HG03064 (cell line): ENCODE results near the gene RNF125.
"Not testable (repeated sequence)": the region's sequence is repeated elsewhere in the genome, so short reads cannot be mapped to it uniquely, and the experiment has no call there.

Experiments
- ATAC-seq: cut with Tn5 transposase; IDR thresholded peaks from one replicate; pipeline ENCODE4 v1.9.1; 2021; ENCODE audit warnings: low read depth; ENCODE audit not compliant: unreplicated experiment

The RNF125 gene

DNA sequence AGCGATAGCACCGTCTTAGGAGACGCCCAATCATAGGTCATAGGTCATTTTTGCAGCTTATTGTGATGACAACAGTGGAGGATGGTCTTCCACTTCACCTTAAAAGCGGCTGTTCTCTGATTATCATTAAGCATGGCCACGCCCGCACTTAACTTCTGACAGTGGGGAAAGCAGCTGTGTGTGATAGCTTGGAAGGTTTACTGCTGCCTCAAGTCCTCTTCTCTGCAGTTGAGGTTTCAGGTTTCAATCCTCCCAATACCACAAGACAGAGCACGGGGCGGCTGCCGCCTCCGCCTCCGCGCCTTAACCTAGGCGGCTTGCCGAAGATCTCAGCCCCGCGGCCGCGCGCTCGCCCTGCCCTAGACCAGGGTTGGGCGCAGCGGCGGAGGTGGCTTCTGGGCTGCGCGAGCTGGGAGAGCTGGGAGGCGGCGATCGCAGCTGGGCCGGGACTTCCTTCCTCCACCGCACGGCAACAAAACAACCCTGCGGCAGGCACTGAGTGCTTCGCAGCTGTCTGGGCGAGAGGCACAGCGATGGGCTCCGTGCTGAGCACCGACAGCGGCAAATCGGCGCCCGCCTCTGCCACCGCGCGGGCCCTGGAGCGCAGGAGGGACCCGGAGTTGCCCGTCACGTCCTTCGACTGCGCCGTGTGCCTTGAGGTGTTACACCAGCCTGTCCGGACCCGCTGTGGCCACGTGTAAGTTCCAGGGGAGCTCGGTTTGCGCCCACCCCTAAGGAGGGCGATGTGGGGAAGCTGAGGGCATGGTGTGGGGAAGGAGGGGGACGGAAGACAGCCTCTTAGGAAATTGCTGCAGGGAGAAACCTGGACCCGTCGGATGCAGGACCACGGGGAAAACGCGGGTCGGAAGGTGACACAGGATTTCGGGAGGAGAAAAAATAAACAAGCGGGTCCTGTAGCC, at the start of gene RNF125:
Gene RNF125, plus strand, starts transcription at position 495 of the 920 bp plus-strand sequence. Its CDS starts 39 bp downstream, at position 534.
- ATAC-seq: peak; percentile 83

DNA sequence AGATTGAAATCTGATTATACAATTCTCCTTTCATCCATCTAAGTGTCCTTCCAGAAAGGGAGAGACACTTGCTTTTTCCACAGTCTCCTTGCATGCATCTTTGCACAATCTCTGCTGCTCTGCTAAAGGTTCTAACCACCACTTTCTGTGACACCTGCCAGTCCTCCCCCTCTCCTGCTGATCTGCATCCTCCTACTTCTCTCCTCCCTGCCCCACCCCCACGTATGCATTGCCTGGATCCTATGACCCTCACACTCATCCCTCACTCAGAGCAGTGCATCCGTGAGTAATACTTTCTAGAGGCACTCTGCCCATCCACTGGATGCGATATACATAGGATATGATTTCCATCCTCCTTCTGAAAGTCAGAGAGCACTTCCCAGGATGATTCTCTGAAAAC, 48.0 kb upstream of the RNF125 start:
- ATAC-seq: no peak

DNA sequence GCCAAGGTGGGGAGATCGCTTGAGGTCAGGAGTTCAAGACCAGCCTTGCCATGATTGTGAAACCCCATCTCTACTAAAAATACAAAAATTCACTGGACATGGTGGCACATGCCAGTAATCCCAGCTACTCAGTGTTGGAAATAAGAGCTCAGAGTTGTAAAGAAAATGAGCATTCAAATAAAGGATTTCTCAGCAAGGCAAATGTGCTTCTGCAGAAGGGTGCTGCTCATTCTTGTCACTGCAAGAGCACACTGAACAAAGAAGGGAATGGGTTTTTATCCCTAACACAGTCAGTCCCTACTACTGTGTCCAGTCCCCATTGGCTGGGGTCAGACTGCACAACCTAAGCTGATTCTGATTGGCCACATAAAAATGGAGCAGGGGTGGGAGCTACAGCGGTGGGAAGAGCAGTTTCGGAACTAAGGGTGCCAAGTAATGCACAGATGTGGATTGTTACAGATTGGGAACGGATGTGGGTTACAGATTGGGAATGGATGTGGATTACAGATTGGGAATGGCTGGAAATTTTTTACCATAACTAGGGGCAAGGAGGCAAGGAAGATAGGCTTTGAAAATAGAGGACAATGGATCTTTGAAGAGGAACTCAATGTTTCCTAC, 44.6 kb upstream of the RNF125 start:
- no peak for ATAC-seq

DNA sequence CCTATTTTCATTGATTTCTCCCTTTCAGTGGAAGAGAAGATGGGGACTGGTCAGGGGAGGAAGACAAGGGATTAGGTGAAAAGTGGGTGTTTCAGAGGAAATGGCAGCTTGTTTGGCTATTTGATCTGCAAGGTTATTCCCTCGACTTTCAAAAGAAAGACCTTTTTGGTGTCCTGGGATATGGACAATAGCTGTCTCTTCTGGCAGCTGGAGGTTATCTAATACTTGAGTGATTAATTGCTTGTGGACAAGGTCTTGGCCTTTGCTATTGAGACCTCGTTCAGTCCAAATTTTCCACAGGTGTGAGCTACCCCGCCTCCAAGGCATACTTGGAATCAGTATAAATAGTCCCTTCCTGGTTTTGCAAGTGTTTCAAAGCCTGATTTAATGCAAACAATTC, 42.4 kb upstream of the RNF125 start:
- ATAC-seq: no peak

DNA sequence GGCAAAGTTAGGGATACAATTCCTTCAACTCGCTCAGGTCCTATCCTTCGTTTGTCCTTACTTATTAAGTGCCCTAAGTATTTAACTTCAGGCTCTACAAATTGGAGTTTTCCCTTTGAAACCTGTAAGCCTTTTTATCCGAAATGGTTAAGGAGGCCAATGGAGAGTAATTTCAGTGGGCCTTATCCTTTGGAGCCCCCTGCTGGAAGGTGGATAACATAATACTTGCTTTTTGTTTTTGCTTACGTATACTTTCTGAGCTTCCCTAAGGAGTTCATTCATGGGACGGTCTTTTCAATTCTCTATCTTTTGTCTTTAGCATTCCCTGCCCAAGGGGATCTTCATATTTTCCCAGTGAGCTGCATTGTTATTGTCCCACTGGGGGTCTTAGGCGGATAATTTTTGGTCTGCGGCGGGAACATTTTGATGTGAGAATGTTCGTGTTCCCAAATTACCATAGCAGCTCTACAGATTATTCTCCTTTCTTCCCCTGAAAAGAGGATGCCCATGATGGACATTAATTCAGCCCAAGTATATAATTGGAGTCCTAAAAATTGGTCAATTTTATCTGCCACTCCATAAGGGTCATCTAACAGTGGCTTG, 41.3 kb upstream of the RNF125 start:
- no peak for ATAC-seq

DNA sequence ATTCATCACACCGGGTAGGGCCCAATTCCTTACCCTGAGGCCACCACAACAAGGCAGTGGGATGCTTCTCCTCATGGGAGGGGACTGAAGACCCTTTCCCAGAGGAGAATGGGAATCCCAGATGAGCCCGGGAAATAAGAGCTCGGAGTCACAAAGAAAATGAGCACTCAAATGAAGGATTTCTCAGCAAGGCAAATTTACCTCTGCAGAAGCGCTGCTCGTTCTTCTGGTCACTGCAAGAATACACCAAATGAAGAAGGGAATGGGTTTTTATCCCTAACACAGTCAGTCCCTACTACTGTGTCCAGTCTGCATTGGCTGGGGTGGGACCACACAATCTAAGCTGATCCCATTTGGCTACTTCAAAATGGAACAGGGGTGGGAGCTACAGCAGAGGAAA, 40.0 kb upstream of the RNF125 start:
- no peak for ATAC-seq

DNA sequence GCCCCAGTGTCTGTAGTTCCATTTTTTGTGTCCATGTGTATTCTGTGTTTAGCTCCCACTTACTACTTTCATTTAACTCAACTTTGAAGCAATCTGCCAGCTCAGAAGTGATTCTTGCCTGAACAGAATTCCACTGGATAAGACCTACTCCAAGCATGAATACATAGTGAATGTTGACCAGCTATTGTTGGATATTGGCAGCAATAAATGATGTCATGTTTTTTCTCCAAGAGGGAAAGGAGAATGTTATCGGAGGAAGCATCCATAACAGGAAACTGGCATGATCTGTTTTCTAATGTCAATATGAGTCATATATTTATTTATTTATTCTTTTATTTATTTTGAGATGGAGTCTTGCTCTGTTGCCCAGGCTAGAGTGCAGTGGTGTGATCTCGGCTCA, 38.9 kb upstream of the RNF125 start:
- no peak for ATAC-seq

DNA sequence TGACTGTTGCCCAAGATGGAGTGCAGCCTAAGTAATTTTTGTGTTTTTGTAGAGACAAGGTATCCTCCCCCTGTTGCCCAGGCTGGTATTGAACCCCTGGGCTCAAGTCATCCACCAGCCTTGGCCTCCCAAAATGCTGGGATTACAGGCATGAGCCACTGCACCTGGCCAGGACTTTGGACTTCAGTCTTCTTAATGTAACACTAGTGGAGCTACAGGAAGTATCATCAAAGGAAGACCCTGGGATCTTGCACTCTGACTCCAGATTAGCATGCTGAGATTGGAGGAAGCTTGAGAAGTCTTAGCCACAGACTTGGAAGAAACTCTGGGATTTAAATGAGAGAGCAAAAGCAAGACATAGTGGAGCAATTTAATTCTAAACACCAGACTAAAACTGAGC, 37.8 kb upstream of the RNF125 start:
- ATAC-seq: no peak

DNA sequence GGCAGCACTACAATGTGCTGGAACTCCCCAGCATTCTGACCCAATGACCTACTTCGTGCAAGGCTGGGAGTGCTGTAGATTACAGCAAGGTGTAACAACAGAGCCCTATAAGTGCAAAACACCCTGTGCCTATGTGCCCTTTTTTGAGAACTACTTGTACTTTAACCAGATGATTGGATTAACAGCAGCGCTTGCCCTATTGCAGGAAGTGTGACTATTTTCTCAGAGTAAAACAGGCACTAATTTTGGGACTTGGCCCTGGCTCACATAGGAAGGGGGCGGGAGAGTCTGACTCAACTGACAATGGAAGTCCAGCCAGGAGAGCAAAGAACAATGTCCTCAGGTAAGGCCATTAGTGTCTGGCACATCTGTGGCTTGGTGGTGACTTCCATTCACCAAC, 35.6 kb upstream of the RNF125 start:
- no peak for ATAC-seq

DNA sequence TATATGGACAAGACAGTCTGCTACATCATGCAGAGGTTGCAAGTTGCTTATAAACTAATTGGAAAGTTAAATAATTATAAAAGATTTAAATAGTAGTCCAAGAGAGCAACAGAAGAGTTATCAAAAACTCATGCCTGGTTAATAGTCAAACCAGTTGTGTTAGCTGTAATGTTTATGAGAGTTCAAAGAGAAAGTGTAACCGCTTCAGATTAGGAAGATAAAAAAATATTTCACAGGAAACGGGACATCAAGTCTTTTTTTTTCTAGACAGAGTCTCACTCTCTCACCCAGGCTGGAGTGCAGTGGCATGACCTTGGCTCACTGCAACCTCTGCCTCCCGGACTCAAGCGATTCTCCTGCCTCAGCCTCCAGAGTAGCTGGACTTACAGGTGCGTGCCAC, 34.6 kb upstream of the RNF125 start:
- no peak for ATAC-seq

DNA sequence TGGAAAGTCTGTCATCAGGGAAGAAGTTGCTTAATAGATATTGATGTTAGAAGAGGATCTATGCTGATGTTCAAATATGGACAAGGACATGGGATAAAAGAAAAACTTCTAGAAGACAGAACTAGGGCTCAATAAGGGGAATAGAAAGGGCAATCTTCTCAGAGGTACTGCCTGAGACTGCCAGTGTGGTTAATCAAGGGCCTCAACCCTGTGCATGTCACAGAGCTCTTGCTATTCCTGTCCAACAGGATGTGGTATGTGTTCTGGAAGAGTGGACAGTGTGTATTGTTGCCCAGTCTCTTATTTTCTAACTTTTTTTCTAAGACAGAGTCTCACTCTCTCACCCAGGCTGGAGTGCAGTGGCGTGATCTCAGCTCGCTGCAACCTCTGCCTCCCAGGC, 27.8 kb upstream of the RNF125 start:
- peak; percentile 100 for ATAC-seq

DNA sequence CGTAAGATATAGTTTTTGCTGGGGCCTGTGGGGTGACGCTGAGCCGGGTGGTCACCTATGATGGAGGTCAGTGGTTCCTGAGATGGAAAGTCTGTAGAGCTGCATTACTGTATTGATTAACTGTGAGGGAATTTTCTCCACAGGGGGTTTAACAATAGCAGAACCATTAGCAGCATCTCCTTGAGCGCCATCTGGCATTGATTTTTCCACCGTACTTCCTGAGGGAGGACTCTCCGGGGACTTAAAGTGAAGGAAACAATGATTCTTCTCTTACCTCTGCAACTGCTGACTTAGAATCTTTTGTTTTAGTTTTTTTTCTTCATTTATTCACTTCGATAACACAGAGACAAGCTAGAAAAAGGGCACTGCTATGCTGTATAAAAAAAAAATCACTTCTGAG, 22.6 kb upstream of the RNF125 start:
- no peak for ATAC-seq

DNA sequence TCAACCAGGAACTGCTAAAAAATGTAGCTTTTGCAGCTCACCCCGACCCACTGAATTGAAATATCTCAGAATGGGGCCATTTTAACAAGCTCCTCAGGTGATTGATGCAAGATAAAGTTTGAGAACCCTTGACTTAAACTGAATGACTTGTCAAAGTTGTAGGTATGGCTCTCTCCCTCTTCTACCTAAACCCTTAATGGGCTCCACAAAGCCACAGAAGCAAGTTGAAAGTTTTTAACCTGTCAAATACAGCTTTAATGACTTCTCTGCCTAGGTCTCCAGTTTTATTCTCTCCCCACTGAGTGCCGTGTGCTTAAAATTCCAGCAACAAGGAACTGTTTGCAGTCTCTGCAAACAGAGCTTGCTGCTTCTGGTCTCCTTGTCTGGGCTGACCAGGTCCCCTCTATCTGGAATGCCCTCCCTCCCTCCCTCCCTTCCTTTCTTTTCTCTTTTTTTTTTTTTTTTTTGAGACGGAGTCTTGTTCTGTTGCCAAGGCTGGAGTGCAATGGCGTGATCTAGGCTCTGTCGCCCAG, 19.7 kb upstream of the RNF125 start:
- no peak for ATAC-seq

DNA sequence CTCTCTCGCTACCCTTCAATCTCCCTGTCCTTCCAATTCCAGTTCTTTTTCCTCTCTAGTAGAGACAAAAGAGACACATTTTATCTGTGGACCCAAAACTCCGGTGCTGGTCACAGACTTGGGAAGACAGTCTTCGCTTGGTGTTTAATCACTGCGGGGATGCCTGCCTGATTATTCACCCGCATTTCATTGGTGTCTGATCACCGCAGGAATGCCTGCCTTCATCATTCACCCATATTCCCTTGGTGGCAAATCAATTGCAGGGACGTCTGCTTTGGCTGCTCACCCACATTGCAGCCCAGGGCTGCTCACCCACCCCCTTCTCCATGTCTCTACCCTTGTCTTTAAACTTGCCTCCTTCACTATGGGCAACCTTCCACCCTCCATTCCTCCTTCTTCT, 17.5 kb upstream of the RNF125 start:
- ATAC-seq: not testable (repeated sequence)

DNA sequence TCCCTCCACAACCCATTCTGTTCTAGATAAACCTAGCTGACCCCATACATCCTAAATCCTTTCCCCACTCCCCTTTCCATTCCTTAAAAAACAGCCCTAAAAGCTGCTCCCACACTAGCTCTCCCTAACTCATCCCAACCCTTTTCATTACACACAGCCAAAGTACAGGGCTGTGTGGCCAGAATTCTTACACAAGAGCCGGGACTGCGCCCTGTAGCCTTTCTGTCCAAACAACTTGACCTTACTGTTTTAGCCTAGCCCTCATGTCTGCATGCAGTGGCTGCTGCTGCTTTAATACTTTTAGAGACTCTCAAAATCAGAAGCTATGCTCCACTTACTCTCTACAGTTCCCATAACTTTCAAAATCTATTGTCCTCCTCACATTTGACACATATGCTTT, 14.8 kb upstream of the RNF125 start:
- ATAC-seq: not testable (repeated sequence)

DNA sequence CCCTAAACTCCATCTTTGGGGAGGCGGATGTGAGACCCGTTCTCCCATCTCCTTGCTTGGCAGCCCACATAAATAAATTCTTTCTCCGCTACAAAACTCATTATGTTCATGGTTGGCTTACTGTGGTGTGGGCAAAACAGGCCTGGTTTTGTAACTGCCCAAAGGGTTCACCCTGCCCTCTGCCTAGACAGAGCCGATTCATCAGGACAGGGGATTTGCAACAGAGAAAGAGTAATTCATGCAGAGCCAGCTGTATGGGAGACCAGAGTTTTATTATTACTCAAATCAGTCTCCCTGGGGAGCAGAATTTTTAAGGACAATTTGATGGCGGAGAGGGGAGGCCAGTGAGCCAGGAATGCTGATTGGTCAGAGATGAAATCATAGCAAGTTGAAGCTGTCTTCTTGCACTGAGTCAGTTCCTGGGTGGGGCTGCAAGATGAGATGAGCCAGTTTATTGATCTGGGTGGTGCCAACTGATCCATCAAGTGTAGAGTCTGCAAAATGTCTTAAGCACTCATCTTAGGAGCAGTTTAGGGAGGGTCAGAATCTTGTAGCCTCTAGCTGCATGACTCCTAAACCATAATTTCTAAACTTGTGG, 8.4 kb upstream of the RNF125 start:
- no peak for ATAC-seq

DNA sequence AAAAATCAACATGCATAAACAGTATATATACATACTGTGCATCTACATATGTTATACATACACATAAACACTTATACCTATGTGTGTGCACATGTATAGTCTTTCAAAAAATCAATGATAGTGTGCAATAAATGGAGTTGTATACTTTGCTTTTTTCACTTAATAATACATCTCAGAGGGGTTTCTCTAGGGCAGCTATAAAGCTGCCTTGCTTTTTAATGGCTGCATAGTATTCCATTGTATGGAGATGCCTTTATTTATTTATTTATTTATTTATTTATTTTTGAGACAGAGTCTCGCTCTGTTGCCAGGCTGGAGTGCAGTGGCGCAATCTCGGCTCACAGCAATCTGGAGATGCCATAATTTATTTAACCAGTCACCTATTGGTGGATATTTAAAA, 7.4 kb upstream of the RNF125 start:
- ATAC-seq: no peak

DNA sequence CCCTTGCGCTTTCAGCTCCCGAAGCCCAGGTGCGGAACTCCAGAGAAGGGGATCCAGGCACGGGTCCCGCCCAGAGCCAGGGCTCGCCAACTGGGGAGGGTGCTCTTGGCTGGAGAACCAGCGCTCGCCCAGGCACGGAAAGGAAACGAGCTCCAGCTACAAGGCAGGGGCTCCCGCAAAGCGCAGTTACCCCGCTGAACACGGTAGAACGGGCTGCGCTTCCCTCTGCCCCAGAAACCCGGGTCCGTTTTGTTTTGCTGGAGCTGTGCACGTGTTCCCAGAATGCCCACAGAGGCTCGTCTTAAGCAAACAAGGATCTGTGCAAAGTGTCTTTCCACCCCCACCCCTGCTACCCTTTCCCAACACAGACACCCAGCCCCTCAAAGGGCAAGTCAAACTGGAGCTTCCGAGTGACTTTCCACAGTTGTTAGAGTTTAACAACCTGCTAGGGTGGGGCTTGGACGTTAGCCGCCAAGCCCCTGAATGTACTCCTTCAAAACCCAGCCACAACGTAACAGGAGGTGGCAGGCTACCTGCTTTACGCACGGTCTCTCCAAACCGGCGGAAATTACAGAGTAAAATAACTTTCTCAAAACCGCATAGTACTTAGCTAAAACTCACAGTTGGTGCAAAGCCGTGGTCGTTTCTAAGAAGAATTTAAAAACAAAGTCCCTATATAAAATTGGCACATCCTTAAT, 775 bp downstream of the RNF125 start:
- ATAC-seq: no peak

DNA sequence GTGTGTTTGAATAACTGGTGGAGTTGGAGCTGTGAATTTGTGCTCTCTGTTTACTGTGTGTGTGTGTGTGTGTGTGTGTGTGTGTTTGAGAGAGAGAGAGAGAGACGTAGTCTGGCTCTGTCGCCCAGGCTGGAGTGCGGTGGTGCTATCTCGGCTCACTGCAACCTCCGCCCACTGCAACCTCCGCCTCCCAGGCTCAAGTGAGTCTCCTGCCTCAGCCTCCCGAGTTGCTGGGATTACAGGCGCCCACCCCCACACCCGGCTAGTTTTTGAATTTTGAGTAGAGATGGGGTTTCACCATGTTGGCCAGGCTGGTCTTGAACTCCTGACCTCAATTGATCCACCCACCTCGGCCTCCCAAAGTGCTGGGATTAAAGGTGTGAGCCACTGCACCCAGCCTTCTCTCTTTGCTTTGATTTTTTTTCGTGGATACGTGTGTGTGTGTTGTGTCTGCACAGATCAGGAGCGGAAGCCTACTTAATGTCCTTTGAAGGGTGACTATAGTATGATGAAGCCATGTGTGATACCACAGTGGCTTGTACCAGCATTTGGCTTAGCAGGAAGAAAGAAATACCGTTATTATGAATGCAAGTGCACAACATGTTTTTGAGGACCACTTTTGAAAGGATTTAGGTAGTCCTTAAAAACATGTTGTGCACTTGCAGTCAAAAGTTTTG, 1.5 kb downstream of the RNF125 start:
- not testable (repeated sequence) for ATAC-seq
